ENCODE results near the gene RC3H1. TPM values are rescaled to one million over a fixed set of nuclear protein-coding genes. Genes with fewer than 3 reads are reported as not detected.

RC3H1 gene
- total and polyA plus RNA-seq, 2 of the 13 experiments (the other 11 are each of a cell fraction or from before 2014, with no cell fraction given) = 11.2 to 19.6 TPM

DNA sequence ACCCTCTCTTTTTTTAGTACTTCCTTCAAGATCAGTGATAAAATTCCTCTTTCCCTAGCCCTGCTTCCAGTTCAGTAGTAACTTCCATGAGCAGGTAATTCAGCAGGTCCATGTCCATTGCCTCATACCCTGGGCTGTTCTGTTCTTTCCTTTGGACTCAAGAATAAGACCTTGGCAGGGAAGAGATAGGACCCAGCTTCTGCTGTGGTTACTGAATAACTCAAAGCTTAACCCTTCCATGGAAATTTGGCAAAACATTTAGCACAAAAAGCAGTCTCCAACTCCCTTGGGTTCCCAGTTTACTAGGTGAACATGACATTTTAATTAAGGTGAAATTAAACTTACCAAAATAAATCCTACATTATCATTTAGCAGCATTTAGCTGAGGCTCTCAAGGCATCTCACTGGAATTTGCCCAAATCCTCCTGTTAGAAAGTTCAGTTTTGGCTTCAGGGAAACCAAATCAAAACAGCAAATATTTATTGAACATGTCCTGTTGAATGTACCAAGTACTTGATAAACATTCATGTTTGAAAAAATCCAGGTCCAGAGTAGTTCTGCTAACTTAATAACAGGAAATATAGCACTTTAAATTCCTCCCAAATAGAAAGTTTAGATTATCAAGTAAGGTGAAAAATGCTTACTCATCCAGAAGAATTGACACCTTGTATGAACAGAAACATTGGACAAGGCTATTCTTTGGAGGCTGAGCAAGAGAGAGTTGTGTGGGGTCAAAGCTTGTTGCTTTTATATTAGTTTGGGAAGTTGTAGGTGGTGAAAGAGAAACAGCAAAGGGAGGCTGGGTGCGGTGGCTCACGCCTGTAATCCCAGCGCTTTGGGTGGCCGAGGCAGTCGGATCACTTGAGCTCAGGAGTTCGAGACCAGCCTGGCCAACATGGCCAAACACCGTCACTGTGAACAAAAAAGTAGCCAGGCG lies 96.6 kb downstream of the RC3H1 start (continued):
- TF ChIP-seq, protein P1, sequence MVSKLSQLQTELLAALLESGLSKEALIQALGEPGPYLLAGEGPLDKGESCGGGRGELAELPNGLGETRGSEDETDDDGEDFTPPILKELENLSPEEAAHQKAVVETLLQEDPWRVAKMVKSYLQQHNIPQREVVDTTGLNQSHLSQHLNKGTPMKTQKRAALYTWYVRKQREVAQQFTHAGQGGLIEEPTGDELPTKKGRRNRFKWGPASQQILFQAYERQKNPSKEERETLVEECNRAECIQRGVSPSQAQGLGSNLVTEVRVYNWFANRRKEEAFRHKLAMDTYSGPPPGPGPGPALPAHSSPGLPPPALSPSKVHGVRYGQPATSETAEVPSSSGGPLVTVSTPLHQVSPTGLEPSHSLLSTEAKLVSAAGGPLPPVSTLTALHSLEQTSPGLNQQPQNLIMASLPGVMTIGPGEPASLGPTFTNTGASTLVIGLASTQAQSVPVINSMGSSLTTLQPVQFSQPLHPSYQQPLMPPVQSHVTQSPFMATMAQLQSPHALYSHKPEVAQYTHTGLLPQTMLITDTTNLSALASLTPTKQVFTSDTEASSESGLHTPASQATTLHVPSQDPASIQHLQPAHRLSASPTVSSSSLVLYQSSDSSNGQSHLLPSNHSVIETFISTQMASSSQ (IDR thresholded peaks at IDR 0.05; ENCODE audit: low read depth) = peak; percentile 90
- TF ChIP-seq, protein P1 (CRISPR knock-in tag; IDR thresholded peaks at IDR 0.05; ENCODE audit: borderline replicate concordance) = peak; percentile 88; the same call in 1 of the 2 replicates
- TF ChIP-seq MAFF (IDR thresholded peaks at IDR 0.05; ENCODE audit: low read depth, low read length) (peak; percentile 70), KLF9 (CRISPR knock-in tag; IDR thresholded peaks at IDR 0.05; ENCODE audit: low read depth) (no peak), ARNT (IDR thresholded peaks at IDR 0.05) (no peak), PAWR (CRISPR knock-in tag; IDR thresholded peaks at IDR 0.05; ENCODE audit: borderline replicate concordance) (no peak), MTA3 (CRISPR knock-in tag; IDR thresholded peaks at IDR 0.05) (no peak), ARNT2 (CRISPR knock-in tag; IDR thresholded peaks at IDR 0.05; ENCODE audit: low read depth) (no peak), NKX3-1 (CRISPR knock-in tag; IDR thresholded peaks at IDR 0.05) (no peak), SP2 (CRISPR knock-in tag; IDR thresholded peaks at IDR 0.05) (no peak), ZNF652 (CRISPR knock-in tag; IDR thresholded peaks at IDR 0.05; ENCODE audit: borderline replicate concordance, low read depth) (peak; percentile 96), MIXL1 (CRISPR knock-in tag; IDR thresholded peaks at IDR 0.05) (0 out of 2 replicates have a peak, but pooled peaks have one; percentile 16), HDAC6 (IDR thresholded peaks at IDR 0.05; ENCODE audit: low read depth, low read length) (no peak), EP300 (IDR thresholded peaks at IDR 0.05; ENCODE audit: low read depth in 2 of 2, low read length in 2 of 2) (peak in 1 of 2 experiments; percentile 45; a peak in 1 of 4 replicates), EP300 (CRISPR knock-in tag; IDR thresholded peaks at IDR 0.05; ENCODE audit: borderline replicate concordance) (no peak), FOXK1 (CRISPR knock-in tag; IDR thresholded peaks at IDR 0.05; ENCODE audit: borderline replicate concordance, low read depth) (no peak), KDM5B (CRISPR knock-in tag; IDR thresholded peaks at IDR 0.05; ENCODE audit: borderline replicate concordance) (no peak), ZNF557 (CRISPR knock-in tag; IDR thresholded peaks at IDR 0.05) (no peak), KDM3A (CRISPR knock-in tag; IDR thresholded peaks at IDR 0.05; ENCODE audit: low read depth) (no peak), RXRB (CRISPR knock-in tag; IDR thresholded peaks at IDR 0.05; ENCODE audit: borderline replicate concordance) (0 out of 2 replicates have a peak, but pooled peaks have one; percentile 15)
- TF ChIP-seq, protein P2, sequence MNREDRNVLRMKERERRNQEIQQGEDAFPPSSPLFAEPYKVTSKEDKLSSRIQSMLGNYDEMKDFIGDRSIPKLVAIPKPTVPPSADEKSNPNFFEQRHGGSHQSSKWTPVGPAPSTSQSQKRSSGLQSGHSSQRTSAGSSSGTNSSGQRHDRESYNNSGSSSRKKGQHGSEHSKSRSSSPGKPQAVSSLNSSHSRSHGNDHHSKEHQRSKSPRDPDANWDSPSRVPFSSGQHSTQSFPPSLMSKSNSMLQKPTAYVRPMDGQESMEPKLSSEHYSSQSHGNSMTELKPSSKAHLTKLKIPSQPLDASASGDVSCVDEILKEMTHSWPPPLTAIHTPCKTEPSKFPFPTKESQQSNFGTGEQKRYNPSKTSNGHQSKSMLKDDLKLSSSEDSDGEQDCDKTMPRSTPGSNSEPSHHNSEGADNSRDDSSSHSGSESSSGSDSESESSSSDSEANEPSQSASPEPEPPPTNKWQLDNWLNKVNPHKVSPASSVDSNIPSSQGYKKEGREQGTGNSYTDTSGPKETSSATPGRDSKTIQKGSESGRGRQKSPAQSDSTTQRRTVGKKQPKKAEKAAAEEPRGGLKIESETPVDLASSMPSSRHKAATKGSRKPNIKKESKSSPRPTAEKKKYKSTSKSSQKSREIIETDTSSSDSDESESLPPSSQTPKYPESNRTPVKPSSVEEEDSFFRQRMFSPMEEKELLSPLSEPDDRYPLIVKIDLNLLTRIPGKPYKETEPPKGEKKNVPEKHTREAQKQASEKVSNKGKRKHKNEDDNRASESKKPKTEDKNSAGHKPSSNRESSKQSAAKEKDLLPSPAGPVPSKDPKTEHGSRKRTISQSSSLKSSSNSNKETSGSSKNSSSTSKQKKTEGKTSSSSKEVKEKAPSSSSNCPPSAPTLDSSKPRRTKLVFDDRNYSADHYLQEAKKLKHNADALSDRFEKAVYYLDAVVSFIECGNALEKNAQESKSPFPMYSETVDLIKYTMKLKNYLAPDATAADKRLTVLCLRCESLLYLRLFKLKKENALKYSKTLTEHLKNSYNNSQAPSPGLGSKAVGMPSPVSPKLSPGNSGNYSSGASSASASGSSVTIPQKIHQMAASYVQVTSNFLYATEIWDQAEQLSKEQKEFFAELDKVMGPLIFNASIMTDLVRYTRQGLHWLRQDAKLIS (CRISPR knock-in tag; IDR thresholded peaks at IDR 0.05) = no peak
- TF ChIP-seq, protein P3, sequence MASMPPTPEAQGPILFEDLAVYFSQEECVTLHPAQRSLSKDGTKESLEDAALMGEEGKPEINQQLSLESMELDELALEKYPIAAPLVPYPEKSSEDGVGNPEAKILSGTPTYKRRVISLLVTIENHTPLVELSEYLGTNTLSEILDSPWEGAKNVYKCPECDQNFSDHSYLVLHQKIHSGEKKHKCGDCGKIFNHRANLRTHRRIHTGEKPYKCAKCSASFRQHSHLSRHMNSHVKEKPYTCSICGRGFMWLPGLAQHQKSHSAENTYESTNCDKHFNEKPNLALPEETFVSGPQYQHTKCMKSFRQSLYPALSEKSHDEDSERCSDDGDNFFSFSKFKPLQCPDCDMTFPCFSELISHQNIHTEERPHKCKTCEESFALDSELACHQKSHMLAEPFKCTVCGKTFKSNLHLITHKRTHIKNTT (CRISPR knock-in tag; IDR thresholded peaks at IDR 0.05) = no peak

Data from HepG2 (cell line).